Sigmoid colon (tissue), 4 donors: Measurements from ENCODE around the gene C1orf21.

ENCODE experiments used
- EP300 ChIP-seq, 4 donors: sonication (generic); formaldehyde crosslinking; IDR thresholded peaks; one replicate each; pipeline ENCODE4 v1.6.1; 2017; ENCODE audit warnings: antibody characterized with exemption in 4 of 4
- POLR2A ChIP-seq, 2 donors: fragments of 450-650 bp; IDR thresholded peaks; one replicate each; pipeline ENCODE4 v1.6.1; 2016; ENCODE audit warnings: antibody characterized with exemption in 2 of 2, mild to moderate bottlenecking in 2 of 2, moderate library complexity in 2 of 2
- POLR2AphosphoS5 ChIP-seq, 4 donors: sonication (generic); formaldehyde crosslinking; IDR thresholded peaks; one replicate each; pipeline ENCODE4 v1.6.1; 2017; ENCODE audit warnings: antibody characterized with exemption in 4 of 4
- TF ChIP-seq, protein P1 (sequence below), 4 experiments: fragments of 450-650 bp in 3 of 4; fragments of 200-600 bp in 1 of 4; IDR thresholded peaks; one replicate each; pipeline ENCODE4 v1.5.1; 2016 to 2019; ENCODE audit warnings: antibody characterized with exemption in 4 of 4, mild to moderate bottlenecking in 3 of 4, moderate library complexity in 2 of 4

DNA sequence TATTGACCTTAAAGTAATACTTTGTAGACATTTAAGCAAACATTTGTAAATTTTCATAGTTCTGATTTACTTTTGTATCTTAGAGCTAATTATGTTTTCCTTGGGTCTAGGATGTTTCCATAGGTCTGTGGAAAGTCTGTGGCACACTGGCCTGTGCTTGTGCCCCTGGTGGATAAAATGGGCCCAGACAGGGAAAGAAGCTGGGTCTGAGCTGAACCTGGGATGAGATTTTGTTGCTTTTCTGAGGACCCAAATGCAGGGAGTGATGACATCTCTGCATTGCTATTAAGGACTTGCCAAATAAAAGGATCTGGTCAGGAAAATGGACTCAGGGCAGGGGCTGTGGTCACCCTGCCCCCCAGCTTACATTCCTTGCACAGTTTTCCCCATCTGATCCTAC is 41.8 kb downstream of the C1orf21 start:
- TF ChIP-seq, protein P1, sequence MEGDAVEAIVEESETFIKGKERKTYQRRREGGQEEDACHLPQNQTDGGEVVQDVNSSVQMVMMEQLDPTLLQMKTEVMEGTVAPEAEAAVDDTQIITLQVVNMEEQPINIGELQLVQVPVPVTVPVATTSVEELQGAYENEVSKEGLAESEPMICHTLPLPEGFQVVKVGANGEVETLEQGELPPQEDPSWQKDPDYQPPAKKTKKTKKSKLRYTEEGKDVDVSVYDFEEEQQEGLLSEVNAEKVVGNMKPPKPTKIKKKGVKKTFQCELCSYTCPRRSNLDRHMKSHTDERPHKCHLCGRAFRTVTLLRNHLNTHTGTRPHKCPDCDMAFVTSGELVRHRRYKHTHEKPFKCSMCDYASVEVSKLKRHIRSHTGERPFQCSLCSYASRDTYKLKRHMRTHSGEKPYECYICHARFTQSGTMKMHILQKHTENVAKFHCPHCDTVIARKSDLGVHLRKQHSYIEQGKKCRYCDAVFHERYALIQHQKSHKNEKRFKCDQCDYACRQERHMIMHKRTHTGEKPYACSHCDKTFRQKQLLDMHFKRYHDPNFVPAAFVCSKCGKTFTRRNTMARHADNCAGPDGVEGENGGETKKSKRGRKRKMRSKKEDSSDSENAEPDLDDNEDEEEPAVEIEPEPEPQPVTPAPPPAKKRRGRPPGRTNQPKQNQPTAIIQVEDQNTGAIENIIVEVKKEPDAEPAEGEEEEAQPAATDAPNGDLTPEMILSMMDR (IDR thresholded peaks at IDR 0.05): no peak
- TF ChIP-seq POLR2A (IDR thresholded peaks at IDR 0.05): no peak
- no peak for TF ChIP-seq POLR2AphosphoS5 (IDR thresholded peaks at IDR 0.05)
- TF ChIP-seq EP300 (IDR thresholded peaks at IDR 0.05): no peak
